ENCODE data around the gene PAPOLG. TPM values are rescaled to one million over a fixed set of nuclear protein-coding genes. Genes with fewer than 3 reads are reported as not detected.

The PAPOLG gene
- polyA plus RNA-seq, 2 of the 4 experiments (the other 2 are of a cell fraction), result 7.7 to 20.9 TPM

DNA sequence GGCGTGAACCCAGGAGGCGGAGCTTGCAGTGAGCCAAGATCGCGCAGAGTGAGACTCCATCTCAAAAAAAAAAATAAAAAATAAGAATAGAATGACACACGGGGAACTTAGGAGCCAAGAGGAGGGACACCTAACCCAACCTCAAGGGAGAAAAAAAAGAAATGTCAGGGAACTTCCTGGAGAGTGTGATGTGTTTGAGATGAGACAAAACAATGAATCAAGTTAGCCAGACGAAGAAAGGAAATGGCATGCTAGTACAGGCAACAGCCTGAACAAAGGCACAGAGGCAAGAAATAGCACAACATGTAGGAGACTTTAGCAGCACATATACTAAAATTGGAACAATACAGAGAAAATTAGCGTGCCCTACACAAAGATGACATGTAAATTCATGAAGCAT lies 36.7 kb upstream of the PAPOLG start:
- Histone ChIP-seq H3K27ac (no peak overlapping the region), H3K4me2 (no peak overlapping the region), H3K4me3 (no peak overlapping the region), H3K9me3 (peaks cover 6% of the 10 kb centered on the region; the same call in 2 of the 3 replicates), H3K4me1 (no peaks in the 10 kb centered on the region)
- FAIRE-seq (no peak), DNase-seq (ENCODE audit: low read depth in 1 of 2, low spot score in 1 of 2) (no peak), ATAC-seq (no peak)
- CTCF ChIA-PET, result interaction anchor here (1.4 to 5.4 kb wide), 2 partner anchors 10 to 12 kb away, joined by 3 to 23 read pairs; no protein-coding TSS in a partner anchor
- WGBS (ENCODE audit: missing lambda C conversion rate), result 70% methylated on average over 7 of the region's 7 CpGs
- POLR2A ChIA-PET, result no interaction called here
- TF ChIP-seq KDM5A (IDR thresholded peaks at IDR 0.05) (no peak), CHD2 (IDR thresholded peaks at IDR 0.05; ENCODE audit: low read length, partially characterized antibody) (no peak), CBX2 (IDR thresholded peaks at IDR 0.05; ENCODE audit: borderline replicate concordance, low read depth) (no peak), SMC3 (IDR thresholded peaks at IDR 0.05) (no peak), NR3C1 (IDR thresholded peaks at IDR 0.05) (no peak), ZSCAN20 (CRISPR knock-in tag; IDR thresholded peaks at IDR 0.05) (no peak), MAFK (IDR thresholded peaks at IDR 0.05; ENCODE audit: partially characterized antibody) (no peak), POLR2A (IDR thresholded peaks at IDR 0.05; ENCODE audit: low read length) (no peak), ZFP36 (IDR thresholded peaks at IDR 0.05; ENCODE audit: borderline replicate concordance, partially characterized antibody) (no peak), MYC (IDR thresholded peaks at IDR 0.05; ENCODE audit: borderline replicate concordance, low read length) (no peak)
- TF ChIP-seq, protein P1, sequence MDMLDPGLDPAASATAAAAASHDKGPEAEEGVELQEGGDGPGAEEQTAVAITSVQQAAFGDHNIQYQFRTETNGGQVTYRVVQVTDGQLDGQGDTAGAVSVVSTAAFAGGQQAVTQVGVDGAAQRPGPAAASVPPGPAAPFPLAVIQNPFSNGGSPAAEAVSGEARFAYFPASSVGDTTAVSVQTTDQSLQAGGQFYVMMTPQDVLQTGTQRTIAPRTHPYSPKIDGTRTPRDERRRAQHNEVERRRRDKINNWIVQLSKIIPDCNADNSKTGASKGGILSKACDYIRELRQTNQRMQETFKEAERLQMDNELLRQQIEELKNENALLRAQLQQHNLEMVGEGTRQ (IDR thresholded peaks at IDR 0.05), result no peak
- TF ChIP-seq, protein P2, sequence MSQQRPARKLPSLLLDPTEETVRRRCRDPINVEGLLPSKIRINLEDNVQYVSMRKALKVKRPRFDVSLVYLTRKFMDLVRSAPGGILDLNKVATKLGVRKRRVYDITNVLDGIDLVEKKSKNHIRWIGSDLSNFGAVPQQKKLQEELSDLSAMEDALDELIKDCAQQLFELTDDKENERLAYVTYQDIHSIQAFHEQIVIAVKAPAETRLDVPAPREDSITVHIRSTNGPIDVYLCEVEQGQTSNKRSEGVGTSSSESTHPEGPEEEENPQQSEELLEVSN (IDR thresholded peaks at IDR 0.05; ENCODE audit: borderline replicate concordance, low read depth), result no peak
- TF ChIP-seq, protein P3, sequence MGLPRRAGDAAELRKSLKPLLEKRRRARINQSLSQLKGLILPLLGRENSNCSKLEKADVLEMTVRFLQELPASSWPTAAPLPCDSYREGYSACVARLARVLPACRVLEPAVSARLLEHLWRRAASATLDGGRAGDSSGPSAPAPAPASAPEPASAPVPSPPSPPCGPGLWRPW (IDR thresholded peaks at IDR 0.05), result no peak

GRCh38 chr2:60725466-60725865 lies 30.6 kb upstream of the PAPOLG start:
- TF ChIP-seq CHD4 (IDR thresholded peaks at IDR 0.05; ENCODE audit: borderline replicate concordance), result no peak
- no peak for TF ChIP-seq HOXB5 (CRISPR knock-in tag; IDR thresholded peaks at IDR 0.05)
- TF ChIP-seq FOXS1 (CRISPR knock-in tag; IDR thresholded peaks at IDR 0.05), result no peak
- TF ChIP-seq ZSCAN20 (CRISPR knock-in tag; IDR thresholded peaks at IDR 0.05), result no peak
- TF ChIP-seq RARB (CRISPR knock-in tag; IDR thresholded peaks at IDR 0.05), result no peak
- no peak for TF ChIP-seq ELK1 (IDR thresholded peaks at IDR 0.05; ENCODE audit: low read depth, low read length)
- TF ChIP-seq KDM5A (IDR thresholded peaks at IDR 0.05), result no peak
- no peak for TF ChIP-seq HDAC2 (IDR thresholded peaks at IDR 0.05)
- TF ChIP-seq REST (IDR thresholded peaks at IDR 0.05), result no peak
- TF ChIP-seq JUN (IDR thresholded peaks at IDR 0.05), result no peak
- no peak for TF ChIP-seq CEBPB (IDR thresholded peaks at IDR 0.05)
- TF ChIP-seq POLR2AphosphoS2 (conservative IDR thresholded peaks at IDR 0.05; ENCODE audit: low read length), result no peak
- TF ChIP-seq, protein P4, sequence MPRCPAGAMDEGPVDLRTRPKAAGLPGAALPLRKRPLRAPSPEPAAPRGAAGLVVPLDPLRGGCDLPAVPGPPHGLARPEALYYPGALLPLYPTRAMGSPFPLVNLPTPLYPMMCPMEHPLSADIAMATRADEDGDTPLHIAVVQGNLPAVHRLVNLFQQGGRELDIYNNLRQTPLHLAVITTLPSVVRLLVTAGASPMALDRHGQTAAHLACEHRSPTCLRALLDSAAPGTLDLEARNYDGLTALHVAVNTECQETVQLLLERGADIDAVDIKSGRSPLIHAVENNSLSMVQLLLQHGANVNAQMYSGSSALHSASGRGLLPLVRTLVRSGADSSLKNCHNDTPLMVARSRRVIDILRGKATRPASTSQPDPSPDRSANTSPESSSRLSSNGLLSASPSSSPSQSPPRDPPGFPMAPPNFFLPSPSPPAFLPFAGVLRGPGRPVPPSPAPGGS (IDR thresholded peaks at IDR 0.05), result no peak
- TF ChIP-seq ZFP36 (IDR thresholded peaks at IDR 0.05; ENCODE audit: borderline replicate concordance, partially characterized antibody), result no peak
- TF ChIP-seq ESRRA (IDR thresholded peaks at IDR 0.05; ENCODE audit: borderline replicate concordance, low read length), result no peak
- POLR2A ChIA-PET, result interaction anchor here (0.6 to 0.9 kb wide), 2 partner anchors 138 to 249 kb away, joined by 3 read pairs; no protein-coding TSS in a partner anchor
- no peak overlapping the region for H3K27ac ChIP-seq
- no peak overlapping the region for H3K4me3 ChIP-seq
- H3K4me1 ChIP-seq, result no peaks in the 10 kb centered on the region
- H3K9me3 ChIP-seq, result peaks cover 14% of the 10 kb centered on the region; the same call in 2 of the 3 replicates
- H3K4me2 ChIP-seq, result no peak overlapping the region
- WGBS (ENCODE audit: missing lambda C conversion rate), result 48% methylated on average over 4 of the region's 4 CpGs
- DNase-seq (ENCODE audit: low read depth in 1 of 2, low spot score in 1 of 2) (no peak), ATAC-seq (no peak), FAIRE-seq (peak; percentile 13)
- CTCF ChIA-PET, result interaction anchor here (0.5 to 2.9 kb wide), 4 partner anchors 18 to 174 kb away, joined by 3 to 15 read pairs (median 4); no protein-coding TSS in a partner anchor

All from A549 (cell line).